ENCODE results near the gene EEF1G.
"Not testable (repeated sequence)": the region's sequence is repeated elsewhere in the genome, so short reads cannot be mapped to it uniquely, and the experiment has no call there.

The EEF1G gene

GRCh38 chr11:62553839-62554361 lies 19.8 kb downstream of the EEF1G start:
- peak; percentile 87 for DNase-seq

GRCh38 chr11:62553080-62553838 lies 20.4 kb downstream of the EEF1G start:
- DNase-seq, result peak; percentile 86

- no peak for DNase-seq
Measured at GRCh38 chr11:62552485-62553079, 21.1 kb downstream of the EEF1G start.

- DNase-seq, result not testable (repeated sequence)
Measured at GRCh38 chr11:62550478-62550877, 23.2 kb downstream of the EEF1G start.

- no peak for DNase-seq
Measured at GRCh38 chr11:62548545-62549335, 25.0 kb downstream of the EEF1G start.

GRCh38 chr11:62547691-62548281 lies 25.9 kb downstream of the EEF1G start:
- DNase-seq, result no peak

GRCh38 chr11:62546929-62547625 lies 26.6 kb downstream of the EEF1G start:
- DNase-seq, result peak; percentile 43

GRCh38 chr11:62546244-62546928 lies 27.3 kb downstream of the EEF1G start, which contains the start of gene AHNAK:
Gene AHNAK, minus strand, starts transcription at chr11:62546806. Its CDS starts 10,708 bp downstream, at chr11:62536098.
- DNase-seq, result peak; percentile 56

GRCh38 chr11:62545437-62546243 lies 28.1 kb downstream of the EEF1G start:
- peak; percentile 91 for DNase-seq

GRCh38 chr11:62544581-62545436 lies 28.9 kb downstream of the EEF1G start:
- no peak for DNase-seq

- DNase-seq, result no peak
Measured at GRCh38 chr11:62543680-62544444, 29.8 kb downstream of the EEF1G start.

GRCh38 chr11:62542750-62543567 lies 30.7 kb downstream of the EEF1G start:
- peak; percentile 80 for DNase-seq

GRCh38 chr11:62542111-62542745 lies 31.5 kb downstream of the EEF1G start:
- DNase-seq, result no peak

GRCh38 chr11:62540804-62541701 lies 32.6 kb downstream of the EEF1G start:
- no peak for DNase-seq

- peak; percentile 83 for DNase-seq
Measured at GRCh38 chr11:62539238-62539925, 34.3 kb downstream of the EEF1G start.
